ENCODE results near the gene TMEM273.
A peak's percentile ranks its signal among the peaks of the same experiment; 100 is the strongest.

TMEM273 gene

GRCh38 chr10:49160814-49161213 lies 27.4 kb downstream of the TMEM273 start:
- Histone ChIP-seq H3K4me1 (ENCODE audit: control insufficient read depth, insufficient read depth, low read length) (peaks cover 4% of the 10 kb centered on the region), H3K4me3 (ENCODE audit: low read length) (no peak overlapping the region), H3K36me3 (ENCODE audit: control insufficient read depth, insufficient read depth, low read length, severe bottlenecking) (no peaks in the 10 kb centered on the region), H3K9me3 (ENCODE audit: control insufficient read depth, low read length) (no peaks in the 10 kb centered on the region), H3K9ac (ENCODE audit: low read length) (no peak overlapping the region), H3K27me3 (replicated peaks; ENCODE audit: control insufficient read depth, insufficient read depth, low read length) (no peaks in the 10 kb centered on the region)
- DNase-seq (ENCODE audit: low read depth) = no peak

GRCh38 chr10:49160110-49160509 lies 28.1 kb downstream of the TMEM273 start:
- no peak overlapping the region for H3K9ac ChIP-seq (ENCODE audit: low read length)
- no peak for DNase-seq (ENCODE audit: low read depth)
- H3K27me3 ChIP-seq (replicated peaks; ENCODE audit: control insufficient read depth, insufficient read depth, low read length) = no peaks in the 10 kb centered on the region
- H3K9me3 ChIP-seq (ENCODE audit: control insufficient read depth, low read length) = no peaks in the 10 kb centered on the region
- peaks cover 4% of the 10 kb centered on the region for H3K4me1 ChIP-seq (ENCODE audit: control insufficient read depth, insufficient read depth, low read length)
- H3K4me3 ChIP-seq (ENCODE audit: low read length) = no peak overlapping the region
- H3K36me3 ChIP-seq (ENCODE audit: control insufficient read depth, insufficient read depth, low read length, severe bottlenecking) = no peaks in the 10 kb centered on the region

GRCh38 chr10:49158915-49159314 lies 29.3 kb downstream of the TMEM273 start:
- Histone ChIP-seq H3K4me3 (ENCODE audit: low read length) (no peak overlapping the region), H3K36me3 (ENCODE audit: control insufficient read depth, insufficient read depth, low read length, severe bottlenecking) (no peaks in the 10 kb centered on the region), H3K4me1 (ENCODE audit: control insufficient read depth, insufficient read depth, low read length) (peaks cover 9% of the 10 kb centered on the region), H3K9ac (ENCODE audit: low read length) (no peak overlapping the region), H3K27me3 (replicated peaks; ENCODE audit: control insufficient read depth, insufficient read depth, low read length) (no peaks in the 10 kb centered on the region), H3K9me3 (ENCODE audit: control insufficient read depth, low read length) (no peaks in the 10 kb centered on the region)
- no peak for DNase-seq (ENCODE audit: low read depth)

GRCh38 chr10:49158404-49158803 lies 29.8 kb downstream of the TMEM273 start:
- H3K4me1 ChIP-seq (ENCODE audit: control insufficient read depth, insufficient read depth, low read length) = peaks cover 11% of the 10 kb centered on the region
- no peak overlapping the region for H3K4me3 ChIP-seq (ENCODE audit: low read length)
- no peaks in the 10 kb centered on the region for H3K36me3 ChIP-seq (ENCODE audit: control insufficient read depth, insufficient read depth, low read length, severe bottlenecking)
- DNase-seq (ENCODE audit: low read depth) = no peak
- H3K9ac ChIP-seq (ENCODE audit: low read length) = no peak overlapping the region
- no peaks in the 10 kb centered on the region for H3K27me3 ChIP-seq (replicated peaks; ENCODE audit: control insufficient read depth, insufficient read depth, low read length)
- no peaks in the 10 kb centered on the region for H3K9me3 ChIP-seq (ENCODE audit: control insufficient read depth, low read length)

- H3K4me3 ChIP-seq (ENCODE audit: low read length) = no peak overlapping the region
Observed at GRCh38 chr10:49157229-49157628, 31.0 kb downstream of the TMEM273 start.

GRCh38 chr10:49154641-49155040 lies 33.5 kb downstream of the TMEM273 start:
- no peaks in the 10 kb centered on the region for H3K27me3 ChIP-seq (replicated peaks; ENCODE audit: control insufficient read depth, insufficient read depth, low read length)
- H3K9ac ChIP-seq (ENCODE audit: low read length) = no peak overlapping the region
- no peaks in the 10 kb centered on the region for H3K36me3 ChIP-seq (ENCODE audit: control insufficient read depth, insufficient read depth, low read length, severe bottlenecking)
- DNase-seq (ENCODE audit: low read depth) = no peak
- peaks cover 16% of the 10 kb centered on the region for H3K4me1 ChIP-seq (ENCODE audit: control insufficient read depth, insufficient read depth, low read length)
- H3K9me3 ChIP-seq (ENCODE audit: control insufficient read depth, low read length) = no peaks in the 10 kb centered on the region
- no peak overlapping the region for H3K4me3 ChIP-seq (ENCODE audit: low read length)

More at GRCh38 chr10:49157229-49157628, 31.0 kb downstream of the TMEM273 start:
- Histone ChIP-seq H3K9ac (ENCODE audit: low read length) (no peak overlapping the region), H3K36me3 (ENCODE audit: control insufficient read depth, insufficient read depth, low read length, severe bottlenecking) (no peaks in the 10 kb centered on the region), H3K9me3 (ENCODE audit: control insufficient read depth, low read length) (no peaks in the 10 kb centered on the region), H3K27me3 (replicated peaks; ENCODE audit: control insufficient read depth, insufficient read depth, low read length) (no peaks in the 10 kb centered on the region), H3K4me1 (ENCODE audit: control insufficient read depth, insufficient read depth, low read length) (peaks cover 11% of the 10 kb centered on the region)
- no peak for DNase-seq (ENCODE audit: low read depth)

- Histone ChIP-seq H3K27me3 (replicated peaks; ENCODE audit: control insufficient read depth, insufficient read depth, low read length) (no peaks in the 10 kb centered on the region), H3K4me1 (ENCODE audit: control insufficient read depth, insufficient read depth, low read length) (peaks cover 16% of the 10 kb centered on the region), H3K9ac (ENCODE audit: low read length) (no peak overlapping the region), H3K9me3 (ENCODE audit: control insufficient read depth, low read length) (no peaks in the 10 kb centered on the region), H3K36me3 (ENCODE audit: control insufficient read depth, insufficient read depth, low read length, severe bottlenecking) (no peaks in the 10 kb centered on the region), H3K4me3 (ENCODE audit: low read length) (no peak overlapping the region)
- peak; percentile 27 for DNase-seq (ENCODE audit: low read depth)
Observed at GRCh38 chr10:49153971-49154370, 34.2 kb downstream of the TMEM273 start.

- Histone ChIP-seq H3K4me3 (ENCODE audit: low read length) (no peak overlapping the region), H3K27me3 (replicated peaks; ENCODE audit: control insufficient read depth, insufficient read depth, low read length) (no peaks in the 10 kb centered on the region), H3K9me3 (ENCODE audit: control insufficient read depth, low read length) (no peaks in the 10 kb centered on the region), H3K4me1 (ENCODE audit: control insufficient read depth, insufficient read depth, low read length) (peaks cover 16% of the 10 kb centered on the region), H3K9ac (ENCODE audit: low read length) (no peak overlapping the region), H3K36me3 (ENCODE audit: control insufficient read depth, insufficient read depth, low read length, severe bottlenecking) (no peaks in the 10 kb centered on the region)
- DNase-seq (ENCODE audit: low read depth) = no peak
Observed at GRCh38 chr10:49153115-49153514, 35.1 kb downstream of the TMEM273 start.

GRCh38 chr10:49152663-49153062 lies 35.5 kb downstream of the TMEM273 start:
- H3K4me3 ChIP-seq (ENCODE audit: low read length) = no peak overlapping the region
- H3K27me3 ChIP-seq (replicated peaks; ENCODE audit: control insufficient read depth, insufficient read depth, low read length) = no peaks in the 10 kb centered on the region
- peaks cover 16% of the 10 kb centered on the region for H3K4me1 ChIP-seq (ENCODE audit: control insufficient read depth, insufficient read depth, low read length)

GRCh38 chr10:49152037-49152436 lies 36.2 kb downstream of the TMEM273 start:
- no peak for DNase-seq (ENCODE audit: low read depth)
- Histone ChIP-seq H3K36me3 (ENCODE audit: control insufficient read depth, insufficient read depth, low read length, severe bottlenecking) (no peaks in the 10 kb centered on the region), H3K9me3 (ENCODE audit: control insufficient read depth, low read length) (peaks cover 10% of the 10 kb centered on the region), H3K27me3 (replicated peaks; ENCODE audit: control insufficient read depth, insufficient read depth, low read length) (no peaks in the 10 kb centered on the region), H3K9ac (ENCODE audit: low read length) (no peak overlapping the region), H3K4me1 (ENCODE audit: control insufficient read depth, insufficient read depth, low read length) (peaks cover 16% of the 10 kb centered on the region), H3K4me3 (ENCODE audit: low read length) (no peak overlapping the region)

More at GRCh38 chr10:49152663-49153062, 35.5 kb downstream of the TMEM273 start:
- peaks cover 4% of the 10 kb centered on the region for H3K9me3 ChIP-seq (ENCODE audit: control insufficient read depth, low read length)
- H3K9ac ChIP-seq (ENCODE audit: low read length) = no peak overlapping the region
- no peak for DNase-seq (ENCODE audit: low read depth)
- H3K36me3 ChIP-seq (ENCODE audit: control insufficient read depth, insufficient read depth, low read length, severe bottlenecking) = no peaks in the 10 kb centered on the region

GRCh38 chr10:49151481-49151880 lies 36.7 kb downstream of the TMEM273 start:
- Histone ChIP-seq H3K9me3 (ENCODE audit: control insufficient read depth, low read length) (peaks cover 11% of the 10 kb centered on the region), H3K36me3 (ENCODE audit: control insufficient read depth, insufficient read depth, low read length, severe bottlenecking) (no peaks in the 10 kb centered on the region), H3K4me3 (ENCODE audit: low read length) (no peak overlapping the region), H3K4me1 (ENCODE audit: control insufficient read depth, insufficient read depth, low read length) (peaks cover 16% of the 10 kb centered on the region), H3K9ac (ENCODE audit: low read length) (no peak overlapping the region), H3K27me3 (replicated peaks; ENCODE audit: control insufficient read depth, insufficient read depth, low read length) (no peaks in the 10 kb centered on the region)
- no peak for DNase-seq (ENCODE audit: low read depth)

- H3K9ac ChIP-seq (ENCODE audit: low read length) = no peak overlapping the region
- no peak overlapping the region for H3K4me3 ChIP-seq (ENCODE audit: low read length)
- H3K27me3 ChIP-seq (replicated peaks; ENCODE audit: control insufficient read depth, insufficient read depth, low read length) = no peaks in the 10 kb centered on the region
- H3K4me1 ChIP-seq (ENCODE audit: control insufficient read depth, insufficient read depth, low read length) = peaks cover 16% of the 10 kb centered on the region
- peaks cover 11% of the 10 kb centered on the region for H3K9me3 ChIP-seq (ENCODE audit: control insufficient read depth, low read length)
- DNase-seq (ENCODE audit: low read depth) = no peak
- H3K36me3 ChIP-seq (ENCODE audit: control insufficient read depth, insufficient read depth, low read length, severe bottlenecking) = no peaks in the 10 kb centered on the region
Observed at GRCh38 chr10:49151025-49151445, 37.2 kb downstream of the TMEM273 start.

All from adipocyte (in vitro differentiated cells).